ENCODE results near the gene NCAM2.
"Not testable (repeated sequence)": the region's sequence is repeated elsewhere in the genome, so short reads cannot be mapped to it uniquely, and the experiment has no call there.

The NCAM2 gene

GRCh38 chr21:21295303-21295702, 297.1 kb downstream of the NCAM2 start:
- DNase-seq, result no peak

GRCh38 chr21:21297211-21297610, 299.0 kb downstream of the NCAM2 start:
- no peak for DNase-seq

GRCh38 chr21:21301013-21301412, 302.8 kb downstream of the NCAM2 start:
- DNase-seq, result no peak

- DNase-seq, result no peak
Measured at GRCh38 chr21:21309510-21309909, 311.3 kb downstream of the NCAM2 start.

GRCh38 chr21:21324297-21324696, 326.1 kb downstream of the NCAM2 start:
- no peak for DNase-seq

- no peak for DNase-seq
Measured at GRCh38 chr21:21332492-21332891, 334.3 kb downstream of the NCAM2 start.

- no peak for DNase-seq
Measured at GRCh38 chr21:21341041-21341440, 342.8 kb downstream of the NCAM2 start.

- no peak for DNase-seq
Measured at GRCh38 chr21:21345296-21345695, 347.1 kb downstream of the NCAM2 start.

GRCh38 chr21:21345872-21346271, 347.7 kb downstream of the NCAM2 start:
- DNase-seq, result no peak

GRCh38 chr21:21366277-21366676, 368.1 kb downstream of the NCAM2 start:
- no peak for DNase-seq

- DNase-seq, result no peak
Measured at GRCh38 chr21:21367583-21367982, 369.4 kb downstream of the NCAM2 start.

GRCh38 chr21:21373969-21374368, 375.8 kb downstream of the NCAM2 start:
- DNase-seq, result no peak

- DNase-seq, result no peak
Measured at GRCh38 chr21:21383126-21383525, 384.9 kb downstream of the NCAM2 start.

- no peak for DNase-seq
Measured at GRCh38 chr21:21384977-21385376, 386.8 kb downstream of the NCAM2 start.

GRCh38 chr21:21385404-21385803, 387.2 kb downstream of the NCAM2 start:
- DNase-seq, result no peak

GRCh38 chr21:21387916-21388315, 389.7 kb downstream of the NCAM2 start:
- DNase-seq, result no peak

- DNase-seq, result no peak
Measured at GRCh38 chr21:21394064-21394463, 395.9 kb downstream of the NCAM2 start.

- DNase-seq, result no peak
Measured at GRCh38 chr21:21396424-21396823, 398.2 kb downstream of the NCAM2 start.

GRCh38 chr21:21397464-21397863, 399.3 kb downstream of the NCAM2 start:
- DNase-seq, result no peak

GRCh38 chr21:21401444-21401843, 403.2 kb downstream of the NCAM2 start:
- no peak for DNase-seq

GRCh38 chr21:21402187-21402586, 404.0 kb downstream of the NCAM2 start:
- DNase-seq, result not testable (repeated sequence)

GRCh38 chr21:21404261-21404660, 406.1 kb downstream of the NCAM2 start:
- DNase-seq, result not testable (repeated sequence)

GRCh38 chr21:21406921-21407320, 408.7 kb downstream of the NCAM2 start:
- DNase-seq, result no peak

- no peak for DNase-seq
Measured at GRCh38 chr21:21412096-21412495, 413.9 kb downstream of the NCAM2 start.

GRCh38 chr21:21415741-21416140, 417.5 kb downstream of the NCAM2 start:
- DNase-seq, result no peak
